MCF 10A (cell line): ENCODE data around the gene ECEL1. TPM values are rescaled to one million over a fixed set of nuclear protein-coding genes. Genes with fewer than 3 reads are reported as not detected.

Experiments used
- BruUV-seq: library from RNA; stranded (reverse); fragments of 400-500 nt; replicated peaks from 2 replicates; lab custom pipeline; 2021; lab: Mats Ljungman, UMichigan
- CTCF ChIA-PET: fragments of 300-600 bp; sonication (Branson Sonifier 250); formaldehyde crosslinking; extraction: SDS; loops from one replicate; lab custom pipeline; 2021; ENCODE audit warnings: antibody characterized with exemption, inconsistent platforms; lab: Yijun Ruan, JAX
- POLR2A ChIA-PET: fragments of 300-600, 350-650 bp; sonication (Branson Sonifier 250); formaldehyde crosslinking; extraction: SDS; loops from one replicate; lab custom pipeline; 2020; ENCODE audit warnings: antibody characterized with exemption, inconsistent platforms; lab: Yijun Ruan, JAX
- DNase-seq: peaks from one replicate; pipeline ENCODE4 v3.0.0-alpha.2; 2018; ENCODE audit not compliant: unreplicated experiment
- H3K27ac Mint-ChIP-seq: one replicate; pipeline ENCODE4 v1.8.0; 2022; ENCODE audit warnings: mild to moderate bottlenecking, low read depth, mixed read lengths; ENCODE audit not compliant: unreplicated experiment
- H3K27me3 Mint-ChIP-seq: one replicate; pipeline ENCODE4 v1.8.0; 2022; ENCODE audit warnings: mixed read lengths; ENCODE audit not compliant: insufficient read depth, unreplicated experiment
- H3K36me3 Mint-ChIP-seq: one replicate; pipeline ENCODE4 v1.8.0; 2022; ENCODE audit warnings: mild to moderate bottlenecking, moderate library complexity, mixed read lengths; ENCODE audit not compliant: insufficient read depth, unreplicated experiment
- H3K4me1 Mint-ChIP-seq: one replicate; pipeline ENCODE4 v1.8.0; 2022; ENCODE audit warnings: mixed read lengths; ENCODE audit not compliant: insufficient read depth, unreplicated experiment
- H3K4me3 Mint-ChIP-seq: one replicate; pipeline ENCODE4 v1.8.0; 2022; ENCODE audit warnings: mild to moderate bottlenecking, moderate library complexity, mixed read lengths; ENCODE audit not compliant: unreplicated experiment
- H3K9me3 Mint-ChIP-seq: one replicate; pipeline ENCODE4 v1.8.0; 2022; ENCODE audit warnings: mixed read lengths; ENCODE audit not compliant: unreplicated experiment
- intact Hi-C: fragments of 100-400 bp; cut with micrococcal nuclease; formaldehyde crosslinking; loops from 2 replicates; pipeline ENCODE4 v1.14.1; 2022
- total RNA-seq: library from RNA; stranded (reverse); gene quantifications from 2 replicates; pipeline ENCODE4 v1.2.3, GENCODE V29; 2022
- TF ChIP-seq, protein P1 (sequence below): fragments of 200-600 bp; IDR thresholded peaks from one replicate; pipeline ENCODE4 v1.8.0; 2022; ENCODE audit warnings: antibody characterized with exemption, mild to moderate bottlenecking; ENCODE audit not compliant: unreplicated experiment

Gene ECEL1
- total RNA-seq, 1 experiment from 2014 or later, result not detected

DNA sequence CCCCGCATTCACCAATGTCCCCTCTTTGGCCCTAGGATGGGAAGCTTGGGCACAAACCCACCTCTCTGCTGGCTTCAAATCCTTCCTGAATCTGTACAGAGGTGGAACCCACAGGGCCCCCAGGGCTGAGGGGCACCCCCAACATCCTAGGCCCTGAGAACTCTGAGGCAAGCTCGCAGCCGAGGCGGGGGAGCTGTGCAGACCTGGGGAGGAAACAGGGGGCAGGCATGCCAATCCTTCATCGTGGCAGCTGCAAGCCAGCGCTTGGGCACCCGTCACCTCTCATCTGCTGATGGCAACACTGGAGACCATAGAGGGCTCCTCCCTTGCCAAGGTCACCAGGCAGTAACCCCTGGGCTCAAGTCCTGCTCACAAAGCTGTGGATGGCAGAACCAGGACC lies 10.8 kb downstream of the ECEL1 start:
- DNase-seq, result no peak
- no TSS peak for BruUV-seq
- peaks cover 59% of the 10 kb centered on the region for H3K27me3 Mint-ChIP-seq
- POLR2A ChIA-PET, result interaction anchor here (1.6 kb wide), 1 partner anchor 10 kb away, joined by 4 read pairs; no protein-coding TSS in a partner anchor
- no peaks in the 10 kb centered on the region for H3K4me1 Mint-ChIP-seq
- H3K4me3 Mint-ChIP-seq, result no peak overlapping the region
- peaks cover 6% of the 10 kb centered on the region for H3K36me3 Mint-ChIP-seq
- H3K27ac Mint-ChIP-seq, result no peak overlapping the region
- TF ChIP-seq, protein P1, sequence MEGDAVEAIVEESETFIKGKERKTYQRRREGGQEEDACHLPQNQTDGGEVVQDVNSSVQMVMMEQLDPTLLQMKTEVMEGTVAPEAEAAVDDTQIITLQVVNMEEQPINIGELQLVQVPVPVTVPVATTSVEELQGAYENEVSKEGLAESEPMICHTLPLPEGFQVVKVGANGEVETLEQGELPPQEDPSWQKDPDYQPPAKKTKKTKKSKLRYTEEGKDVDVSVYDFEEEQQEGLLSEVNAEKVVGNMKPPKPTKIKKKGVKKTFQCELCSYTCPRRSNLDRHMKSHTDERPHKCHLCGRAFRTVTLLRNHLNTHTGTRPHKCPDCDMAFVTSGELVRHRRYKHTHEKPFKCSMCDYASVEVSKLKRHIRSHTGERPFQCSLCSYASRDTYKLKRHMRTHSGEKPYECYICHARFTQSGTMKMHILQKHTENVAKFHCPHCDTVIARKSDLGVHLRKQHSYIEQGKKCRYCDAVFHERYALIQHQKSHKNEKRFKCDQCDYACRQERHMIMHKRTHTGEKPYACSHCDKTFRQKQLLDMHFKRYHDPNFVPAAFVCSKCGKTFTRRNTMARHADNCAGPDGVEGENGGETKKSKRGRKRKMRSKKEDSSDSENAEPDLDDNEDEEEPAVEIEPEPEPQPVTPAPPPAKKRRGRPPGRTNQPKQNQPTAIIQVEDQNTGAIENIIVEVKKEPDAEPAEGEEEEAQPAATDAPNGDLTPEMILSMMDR, result no peak
- intact Hi-C loops, result no loop called here
- peaks cover 10% of the 10 kb centered on the region for H3K9me3 Mint-ChIP-seq
- CTCF ChIA-PET, result interaction anchor here (1.1 kb wide), 1 partner anchor 150 kb away, joined by 4 read pairs; no protein-coding TSS in a partner anchor

DNA sequence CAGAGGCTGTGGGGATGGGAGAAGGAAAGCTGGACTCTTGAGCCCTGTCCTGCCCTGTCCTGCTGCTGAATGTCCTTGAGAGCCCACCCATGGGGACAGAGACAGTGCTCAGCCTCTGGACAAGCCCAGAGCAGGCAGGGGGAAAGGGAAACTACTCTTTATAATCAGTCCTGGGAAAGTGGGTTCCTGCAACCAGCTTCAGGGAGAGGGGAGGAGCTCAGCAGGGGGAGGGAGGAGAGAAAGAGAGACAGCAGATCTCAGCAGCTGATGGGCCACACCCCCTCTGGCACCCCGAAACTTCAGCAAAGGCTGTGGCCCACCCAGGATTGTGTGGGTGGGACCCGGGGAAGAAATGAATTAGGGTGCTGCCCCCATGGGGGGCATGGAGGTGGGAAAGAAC lies 11.6 kb downstream of the ECEL1 start:
- TF ChIP-seq, protein P1, result no peak
- Mint-ChIP-seq H3K36me3 (peaks cover 6% of the 10 kb centered on the region), H3K4me1 (no peaks in the 10 kb centered on the region), H3K27ac (no peak overlapping the region), H3K9me3 (peaks cover 15% of the 10 kb centered on the region), H3K4me3 (no peak overlapping the region), H3K27me3 (peaks cover 62% of the 10 kb centered on the region)
- no peak for DNase-seq
- POLR2A ChIA-PET, result no interaction called here
- intact Hi-C loops, result no loop called here
- BruUV-seq, result no TSS peak
- CTCF ChIA-PET, result interaction anchor here (1.1 kb wide), 1 partner anchor 149 kb away, joined by 4 read pairs; no protein-coding TSS in a partner anchor

DNA sequence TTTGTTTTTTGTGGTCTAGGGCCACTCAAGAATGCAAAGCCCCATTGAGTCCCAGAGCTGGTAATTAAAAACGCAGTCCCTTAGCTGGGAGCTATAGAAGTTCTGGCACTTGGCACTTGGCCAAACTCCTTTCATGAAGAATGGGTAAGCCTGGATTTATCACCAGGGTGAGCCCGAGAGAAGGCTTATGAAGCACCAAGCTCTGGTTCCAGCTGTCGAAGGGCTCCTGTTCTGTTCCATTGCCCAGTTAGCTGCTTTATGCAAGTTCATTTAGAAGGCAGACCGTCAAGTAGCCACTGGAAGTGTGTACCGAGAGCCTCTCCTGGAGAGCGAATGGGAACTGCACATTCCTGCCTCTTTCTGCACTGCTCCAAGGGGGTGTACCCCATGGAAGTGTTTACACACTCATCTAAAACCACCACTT lies 14.2 kb downstream of the ECEL1 start:
- POLR2A ChIA-PET, result no interaction called here
- Mint-ChIP-seq H3K27me3 (peaks cover 70% of the 10 kb centered on the region), H3K9me3 (peaks cover 15% of the 10 kb centered on the region), H3K27ac (no peak overlapping the region), H3K4me1 (no peaks in the 10 kb centered on the region), H3K4me3 (no peak overlapping the region), H3K36me3 (peaks cover 6% of the 10 kb centered on the region)
- intact Hi-C loops, result no loop called here
- CTCF ChIA-PET, result interaction anchor here (0.8 kb wide), 1 partner anchor 48 kb away, joined by 3 read pairs; no protein-coding TSS in a partner anchor
- no TSS peak for BruUV-seq
- DNase-seq, result peak; percentile 49
- TF ChIP-seq, protein P1, result no peak

DNA sequence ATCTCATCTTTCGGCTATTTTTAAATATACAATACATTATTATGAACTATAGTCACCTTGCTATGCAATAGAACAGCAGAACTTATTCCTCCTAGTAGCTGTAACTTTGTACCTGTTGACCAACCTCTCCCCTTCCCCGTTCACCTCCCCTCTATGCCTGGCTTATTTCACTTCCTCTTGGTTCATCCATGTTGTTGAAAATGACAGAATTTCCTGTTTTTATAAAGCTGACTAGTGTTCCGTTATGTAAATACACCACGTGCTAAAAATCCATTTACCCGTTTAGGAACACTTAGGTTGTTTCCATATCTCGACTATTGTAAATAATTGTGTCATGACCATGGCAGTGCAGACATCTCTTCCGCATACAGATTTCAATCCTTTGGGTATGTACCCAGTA lies 21.4 kb downstream of the ECEL1 start:
- CTCF ChIA-PET, result interaction anchor here (0.7 kb wide), 2 partner anchors 127 to 752 kb away, joined by 3 read pairs; no protein-coding TSS in a partner anchor
- no peak overlapping the region for H3K27ac Mint-ChIP-seq
- no TSS peak for BruUV-seq
- TF ChIP-seq, protein P1, result no peak
- H3K9me3 Mint-ChIP-seq, result no peaks in the 10 kb centered on the region
- H3K4me3 Mint-ChIP-seq, result no peak overlapping the region
- H3K4me1 Mint-ChIP-seq, result peaks cover 12% of the 10 kb centered on the region
- DNase-seq, result no peak
- POLR2A ChIA-PET, result no interaction called here
- H3K36me3 Mint-ChIP-seq, result no peaks in the 10 kb centered on the region
- intact Hi-C loops, result no loop called here
- peaks cover 16% of the 10 kb centered on the region for H3K27me3 Mint-ChIP-seq
